ENCODE results near the gene NAPG. TPM values are rescaled to one million over a fixed set of nuclear protein-coding genes. Genes with fewer than 3 reads are reported as not detected.
A peak's percentile ranks its signal among the peaks of the same experiment; 100 is the strongest.
"Not testable (repeated sequence)": the region's sequence is repeated elsewhere in the genome, so short reads cannot be mapped to it uniquely, and the experiment has no call there.

Gene NAPG
- total RNA-seq, 1 donor from 2014 or later, result 33.2 TPM

DNA sequence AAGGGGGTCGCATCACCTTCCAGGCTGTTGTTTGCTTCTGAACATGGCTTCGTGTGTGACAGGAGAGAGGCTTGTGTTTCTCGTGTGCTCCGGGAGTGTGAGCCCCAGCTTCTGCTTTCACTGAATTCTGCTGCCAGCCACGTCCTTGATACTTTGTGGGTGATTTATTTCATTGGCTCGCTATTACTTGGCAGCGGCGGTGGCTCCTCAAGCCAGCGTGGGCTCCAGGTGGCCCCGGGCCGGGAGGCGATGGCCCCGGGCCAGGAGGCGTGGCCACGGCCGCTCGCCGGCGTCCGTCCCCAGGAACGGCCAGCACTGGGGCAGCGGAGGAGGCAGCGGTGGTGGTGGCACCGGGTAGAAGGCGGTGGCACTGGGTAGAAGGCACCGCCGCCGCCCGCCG lies 63.1 kb downstream of the NAPG start:
- no peak overlapping the region for H3K9ac ChIP-seq (ENCODE audit: low read length)
- no peak for TF ChIP-seq EZH2 (IDR thresholded peaks at IDR 0.05; ENCODE audit: insufficient read depth, low read length)
- TF ChIP-seq, protein P1, sequence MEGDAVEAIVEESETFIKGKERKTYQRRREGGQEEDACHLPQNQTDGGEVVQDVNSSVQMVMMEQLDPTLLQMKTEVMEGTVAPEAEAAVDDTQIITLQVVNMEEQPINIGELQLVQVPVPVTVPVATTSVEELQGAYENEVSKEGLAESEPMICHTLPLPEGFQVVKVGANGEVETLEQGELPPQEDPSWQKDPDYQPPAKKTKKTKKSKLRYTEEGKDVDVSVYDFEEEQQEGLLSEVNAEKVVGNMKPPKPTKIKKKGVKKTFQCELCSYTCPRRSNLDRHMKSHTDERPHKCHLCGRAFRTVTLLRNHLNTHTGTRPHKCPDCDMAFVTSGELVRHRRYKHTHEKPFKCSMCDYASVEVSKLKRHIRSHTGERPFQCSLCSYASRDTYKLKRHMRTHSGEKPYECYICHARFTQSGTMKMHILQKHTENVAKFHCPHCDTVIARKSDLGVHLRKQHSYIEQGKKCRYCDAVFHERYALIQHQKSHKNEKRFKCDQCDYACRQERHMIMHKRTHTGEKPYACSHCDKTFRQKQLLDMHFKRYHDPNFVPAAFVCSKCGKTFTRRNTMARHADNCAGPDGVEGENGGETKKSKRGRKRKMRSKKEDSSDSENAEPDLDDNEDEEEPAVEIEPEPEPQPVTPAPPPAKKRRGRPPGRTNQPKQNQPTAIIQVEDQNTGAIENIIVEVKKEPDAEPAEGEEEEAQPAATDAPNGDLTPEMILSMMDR (IDR thresholded peaks at IDR 0.05; ENCODE audit: insufficient read depth, low read depth, low read length), result no peak
- Mint-ChIP-seq H3K27me3 (ENCODE audit: low read depth, unreplicated experiment) (no peaks in the 10 kb centered on the region), H3K27ac (ENCODE audit: unreplicated experiment) (no peak overlapping the region), H3K4me3 (ENCODE audit: unreplicated experiment) (no peak overlapping the region), H3K36me3 (ENCODE audit: low read depth, unreplicated experiment) (peaks cover 3% of the 10 kb centered on the region), H3K9me3 (ENCODE audit: unreplicated experiment) (no peaks in the 10 kb centered on the region), H3K4me1 (ENCODE audit: low read depth, unreplicated experiment) (peaks cover 4% of the 10 kb centered on the region)
- no peak overlapping the region for H2AFZ ChIP-seq (ENCODE audit: low read depth, low read length)
- no peak overlapping the region for H3K4me3 ChIP-seq (ENCODE audit: insufficient read depth, low read depth, low read length)
- H4K20me1 ChIP-seq (ENCODE audit: insufficient read depth, low read length), result no peaks in the 10 kb centered on the region
- no peak overlapping the region for H3K4me2 ChIP-seq (ENCODE audit: low read length)
- no peaks in the 10 kb centered on the region for H3K4me1 ChIP-seq (ENCODE audit: insufficient read depth, low read length)
- FAIRE-seq, result no peak
- no peaks in the 10 kb centered on the region for H3K27me3 ChIP-seq (ENCODE audit: insufficient read depth, low read length)
- no peaks in the 10 kb centered on the region for H3K79me2 ChIP-seq (ENCODE audit: insufficient read depth, low read length)
- no peak for DNase-seq (ENCODE audit: low read depth)
- no peaks in the 10 kb centered on the region for H3K36me3 ChIP-seq (ENCODE audit: insufficient read depth, low read length)
- H3K27ac ChIP-seq (ENCODE audit: low read depth, low read length), result no peak overlapping the region
- no peaks in the 10 kb centered on the region for H3K9me3 ChIP-seq (ENCODE audit: insufficient read depth, low read depth, low read length)

GRCh38 chr18:10590412-10590811 lies 64.6 kb downstream of the NAPG start:
- Histone ChIP-seq H3K79me2 (ENCODE audit: insufficient read depth, low read length) (no peaks in the 10 kb centered on the region), H3K9me3 (ENCODE audit: insufficient read depth, low read depth, low read length) (peaks cover 2% of the 10 kb centered on the region), H3K36me3 (ENCODE audit: insufficient read depth, low read length) (no peaks in the 10 kb centered on the region), H3K4me2 (ENCODE audit: low read length) (no peak overlapping the region), H3K4me1 (ENCODE audit: insufficient read depth, low read length) (no peaks in the 10 kb centered on the region), H3K4me3 (ENCODE audit: insufficient read depth, low read depth, low read length) (no peak overlapping the region), H2AFZ (ENCODE audit: low read depth, low read length) (no peak overlapping the region), H3K27ac (ENCODE audit: low read depth, low read length) (no peak overlapping the region), H4K20me1 (ENCODE audit: insufficient read depth, low read length) (no peaks in the 10 kb centered on the region), H3K9ac (ENCODE audit: low read length) (no peak overlapping the region), H3K27me3 (ENCODE audit: insufficient read depth, low read length) (no peaks in the 10 kb centered on the region)
- Mint-ChIP-seq H3K27me3 (ENCODE audit: low read depth, unreplicated experiment) (no peaks in the 10 kb centered on the region), H3K27ac (ENCODE audit: unreplicated experiment) (no peak overlapping the region), H3K4me3 (ENCODE audit: unreplicated experiment) (no peak overlapping the region), H3K9me3 (ENCODE audit: unreplicated experiment) (no peaks in the 10 kb centered on the region), H3K36me3 (ENCODE audit: low read depth, unreplicated experiment) (peaks cover 3% of the 10 kb centered on the region), H3K4me1 (ENCODE audit: low read depth, unreplicated experiment) (peaks cover 4% of the 10 kb centered on the region)
- TF ChIP-seq EZH2 (IDR thresholded peaks at IDR 0.05; ENCODE audit: insufficient read depth, low read length), result no peak
- TF ChIP-seq, protein P1 (IDR thresholded peaks at IDR 0.05; ENCODE audit: insufficient read depth, low read depth, low read length), result no peak
- FAIRE-seq, result no peak
- DNase-seq (ENCODE audit: low read depth), result no peak

DNA sequence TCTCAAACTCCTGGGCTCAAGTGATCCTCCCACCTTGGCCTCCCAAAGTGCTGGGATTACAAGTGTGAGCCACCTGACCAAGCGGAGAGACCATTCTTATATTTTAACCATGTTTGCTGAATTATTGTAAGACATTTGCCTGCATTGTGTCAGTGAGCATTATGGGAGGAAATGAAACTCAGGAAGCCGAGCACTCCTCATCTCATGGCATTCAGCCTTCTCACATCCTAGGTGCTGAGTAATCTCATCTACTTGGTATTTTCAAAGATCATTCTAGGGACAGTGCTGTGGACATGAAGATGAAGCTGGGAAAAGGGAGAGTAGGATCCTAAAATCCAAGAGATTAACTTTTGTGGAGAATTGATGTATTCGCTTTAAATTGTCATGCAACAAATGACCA lies 66.1 kb downstream of the NAPG start:
- no peak for FAIRE-seq
- peaks cover 4% of the 10 kb centered on the region for H3K4me1 Mint-ChIP-seq (ENCODE audit: low read depth, unreplicated experiment)
- H3K4me3 ChIP-seq (ENCODE audit: insufficient read depth, low read depth, low read length), result no peak overlapping the region

DNA sequence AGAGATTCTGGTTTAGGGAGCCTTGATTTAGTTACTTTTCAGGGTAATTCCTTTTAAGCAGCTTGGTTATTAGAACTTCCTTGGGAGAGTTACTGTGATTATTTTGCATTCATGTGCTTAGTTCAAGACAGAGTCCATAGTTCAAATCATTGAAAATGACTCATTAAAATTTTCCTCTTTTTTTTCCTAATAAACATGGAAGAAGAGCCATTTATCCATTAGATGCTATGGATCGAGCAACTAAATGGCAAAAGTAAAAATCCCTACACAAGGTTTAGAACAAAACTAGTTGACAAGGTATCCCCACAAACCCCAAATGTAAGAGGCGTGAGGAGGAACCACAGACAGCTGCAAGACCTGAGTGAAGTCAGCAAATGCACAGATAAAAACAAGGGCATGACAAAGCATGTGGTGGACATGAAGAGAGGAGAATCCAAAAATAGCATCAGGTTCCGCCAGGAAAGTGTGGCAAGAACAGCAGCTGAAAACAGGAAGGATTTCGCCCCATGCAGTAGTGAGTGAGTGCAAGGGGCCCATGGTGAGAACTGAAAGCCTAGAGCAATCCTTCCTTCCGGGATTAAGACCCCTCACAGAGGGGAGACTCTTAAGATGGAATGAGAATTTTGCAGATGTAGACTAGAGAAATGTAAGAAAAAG lies 67.7 kb downstream of the NAPG start:
- H3K9ac ChIP-seq (ENCODE audit: low read length); H3K36me3 ChIP-seq (ENCODE audit: insufficient read depth, low read length); H3K36me3 Mint-ChIP-seq (ENCODE audit: low read depth, unreplicated experiment); H3K79me2 ChIP-seq (ENCODE audit: insufficient read depth, low read length); FAIRE-seq; H3K9me3 Mint-ChIP-seq (ENCODE audit: unreplicated experiment); H3K27me3 ChIP-seq (ENCODE audit: insufficient read depth, low read length); DNase-seq (ENCODE audit: low read depth); H3K4me3 Mint-ChIP-seq (ENCODE audit: unreplicated experiment); H3K9me3 ChIP-seq (ENCODE audit: insufficient read depth, low read depth, low read length); H3K4me3 ChIP-seq (ENCODE audit: insufficient read depth, low read depth, low read length); H3K4me1 Mint-ChIP-seq (ENCODE audit: low read depth, unreplicated experiment); H2AFZ ChIP-seq (ENCODE audit: low read depth, low read length); H3K4me1 ChIP-seq (ENCODE audit: insufficient read depth, low read length); H3K27me3 Mint-ChIP-seq (ENCODE audit: low read depth, unreplicated experiment); H4K20me1 ChIP-seq (ENCODE audit: insufficient read depth, low read length); H3K4me2 ChIP-seq (ENCODE audit: low read length); H3K27ac ChIP-seq (ENCODE audit: low read depth, low read length): not testable (repeated sequence)
- H3K27ac Mint-ChIP-seq (ENCODE audit: unreplicated experiment), result peak overlapping the region; percentile 50

More for the DNA sequence above, 66.1 kb downstream of the NAPG start:
- H4K20me1 ChIP-seq (ENCODE audit: insufficient read depth, low read length), result no peaks in the 10 kb centered on the region
- H3K4me2 ChIP-seq (ENCODE audit: low read length), result no peak overlapping the region
- peaks cover 2% of the 10 kb centered on the region for H3K9me3 ChIP-seq (ENCODE audit: insufficient read depth, low read depth, low read length)
- H2AFZ ChIP-seq (ENCODE audit: low read depth, low read length), result no peak overlapping the region
- H3K36me3 Mint-ChIP-seq (ENCODE audit: low read depth, unreplicated experiment), result peaks cover 5% of the 10 kb centered on the region
- H3K27ac ChIP-seq (ENCODE audit: low read depth, low read length), result no peak overlapping the region
- H3K9me3 Mint-ChIP-seq (ENCODE audit: unreplicated experiment), result no peaks in the 10 kb centered on the region
- H3K79me2 ChIP-seq (ENCODE audit: insufficient read depth, low read length), result no peaks in the 10 kb centered on the region
- no peaks in the 10 kb centered on the region for H3K27me3 ChIP-seq (ENCODE audit: insufficient read depth, low read length)
- H3K27ac Mint-ChIP-seq (ENCODE audit: unreplicated experiment), result no peak overlapping the region
- H3K27me3 Mint-ChIP-seq (ENCODE audit: low read depth, unreplicated experiment), result no peaks in the 10 kb centered on the region
- TF ChIP-seq EZH2 (IDR thresholded peaks at IDR 0.05; ENCODE audit: insufficient read depth, low read length), result no peak
- H3K9ac ChIP-seq (ENCODE audit: low read length), result no peak overlapping the region
- H3K4me1 ChIP-seq (ENCODE audit: insufficient read depth, low read length), result no peaks in the 10 kb centered on the region
- no peak for DNase-seq (ENCODE audit: low read depth)
- H3K36me3 ChIP-seq (ENCODE audit: insufficient read depth, low read length), result no peaks in the 10 kb centered on the region
- no peak overlapping the region for H3K4me3 Mint-ChIP-seq (ENCODE audit: unreplicated experiment)

- H3K4me1 ChIP-seq (ENCODE audit: insufficient read depth, low read length); H3K36me3 ChIP-seq (ENCODE audit: insufficient read depth, low read length); H3K9me3 Mint-ChIP-seq (ENCODE audit: unreplicated experiment); H3K27me3 ChIP-seq (ENCODE audit: insufficient read depth, low read length); H3K27ac ChIP-seq (ENCODE audit: low read depth, low read length); H4K20me1 ChIP-seq (ENCODE audit: insufficient read depth, low read length); H3K4me1 Mint-ChIP-seq (ENCODE audit: low read depth, unreplicated experiment); FAIRE-seq; H2AFZ ChIP-seq (ENCODE audit: low read depth, low read length); H3K27ac Mint-ChIP-seq (ENCODE audit: unreplicated experiment); H3K9ac ChIP-seq (ENCODE audit: low read length); H3K4me3 Mint-ChIP-seq (ENCODE audit: unreplicated experiment); H3K4me3 ChIP-seq (ENCODE audit: insufficient read depth, low read depth, low read length); H3K27me3 Mint-ChIP-seq (ENCODE audit: low read depth, unreplicated experiment); H3K9me3 ChIP-seq (ENCODE audit: insufficient read depth, low read depth, low read length); H3K79me2 ChIP-seq (ENCODE audit: insufficient read depth, low read length); H3K4me2 ChIP-seq (ENCODE audit: low read length); DNase-seq (ENCODE audit: low read depth); H3K36me3 Mint-ChIP-seq (ENCODE audit: low read depth, unreplicated experiment): not testable (repeated sequence)
Measured at GRCh38 chr18:10595917-10596316, 70.1 kb downstream of the NAPG start.

Measured in astrocyte (in vitro differentiated cells and primary cell).